Effector memory CD4-positive, alpha-beta T cell (primary cell): Measurements from ENCODE around the gene ATRNL1.
A peak's percentile ranks its signal among the peaks of the same experiment; 100 is the strongest.
"Not testable (repeated sequence)": the region's sequence is repeated elsewhere in the genome, so short reads cannot be mapped to it uniquely, and the experiment has no call there.

ENCODE experiments used
- DNase-seq, 3 donors: peaks; one replicate each; pipeline ENCODE4 v3.0.0-alpha.2; 2020
- H3K27ac ChIP-seq: 2 replicates; pipeline ENCODE4 v1.7.0; 2013; ENCODE audit warnings: mild to moderate bottlenecking, low read length, moderate library complexity; ENCODE audit not compliant: insufficient read depth, poor library complexity, severe bottlenecking
- H3K27me3 ChIP-seq: replicated peaks from 2 replicates; pipeline ENCODE4 v1.7.0; 2013; ENCODE audit warnings: mild to moderate bottlenecking, low read length; ENCODE audit not compliant: insufficient read depth, control insufficient read depth, poor library complexity, severe bottlenecking
- H3K36me3 ChIP-seq: 2 replicates; pipeline ENCODE4 v1.7.0; 2013; ENCODE audit warnings: mild to moderate bottlenecking, low read length, moderate library complexity; ENCODE audit not compliant: control insufficient read depth, insufficient read depth
- H3K4me1 ChIP-seq: 2 replicates; pipeline ENCODE4 v1.7.0; 2013; ENCODE audit warnings: low read length, mild to moderate bottlenecking; ENCODE audit not compliant: control insufficient read depth, insufficient read depth, poor library complexity, severe bottlenecking
- H3K4me3 ChIP-seq: 2 replicates; pipeline ENCODE4 v1.7.0; 2013; ENCODE audit warnings: low read length, low read depth, mild to moderate bottlenecking; ENCODE audit not compliant: insufficient read depth, poor library complexity, severe bottlenecking
- H3K9me3 ChIP-seq: 2 replicates; pipeline ENCODE4 v1.7.0; 2013; ENCODE audit warnings: mild to moderate bottlenecking, low read length, moderate library complexity; ENCODE audit not compliant: control insufficient read depth

The ATRNL1 gene

DNA sequence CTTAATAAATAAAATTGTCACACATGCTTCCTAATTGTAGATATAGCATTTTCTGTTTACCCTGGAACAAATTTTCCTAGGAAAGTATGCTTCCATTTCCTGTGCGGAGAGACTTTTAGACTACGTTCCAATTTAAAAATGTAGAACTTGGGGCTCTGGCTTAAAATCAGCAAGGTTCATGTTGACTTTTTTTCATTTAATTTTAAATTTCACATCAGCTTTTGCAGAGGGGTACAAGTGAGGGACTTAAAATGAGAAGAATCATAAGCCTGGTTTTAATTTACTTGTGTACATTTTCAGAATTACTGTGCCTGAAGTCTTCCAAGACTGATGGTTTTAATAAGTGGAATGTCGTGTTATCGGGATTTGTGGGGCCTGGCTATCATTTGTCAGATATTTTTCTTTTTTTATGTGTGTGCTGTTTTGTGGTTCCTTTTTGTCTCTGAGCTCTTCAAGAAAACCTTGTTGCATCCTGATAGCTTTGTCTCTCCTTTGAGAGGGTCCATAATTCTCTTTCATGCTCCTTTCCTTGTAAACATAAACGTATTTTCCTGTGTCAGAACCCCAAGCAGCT, 8.8 kb upstream of the ATRNL1 start:
- Histone ChIP-seq H3K9me3 (no peaks in the 10 kb centered on the region), H3K4me3 (no peak overlapping the region), H3K27ac (no peak overlapping the region), H3K4me1 (no peaks in the 10 kb centered on the region), H3K36me3 (no peaks in the 10 kb centered on the region), H3K27me3 (no peaks in the 10 kb centered on the region)
- DNase-seq = no peak

DNA sequence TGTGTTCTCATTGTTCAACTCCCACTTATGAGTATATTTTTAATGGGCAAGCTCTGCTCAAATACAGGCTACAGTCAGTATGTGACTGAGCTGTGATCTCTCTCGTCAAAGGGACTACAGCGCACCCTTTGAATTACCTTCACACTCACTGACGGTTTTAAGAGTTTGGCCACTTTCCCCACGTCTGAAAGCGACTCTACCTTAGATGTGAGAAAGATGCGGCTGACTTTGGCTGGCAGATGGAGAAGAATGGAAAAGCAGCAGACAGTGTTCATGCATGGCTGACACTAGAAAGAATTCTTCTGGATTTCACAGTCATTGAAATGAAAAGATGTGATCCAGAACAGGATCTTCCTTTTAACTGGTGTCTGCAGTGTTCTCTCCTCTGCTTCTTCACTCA, 2.0 kb upstream of the ATRNL1 start:
- no peaks in the 10 kb centered on the region for H3K36me3 ChIP-seq
- H3K27ac ChIP-seq = no peak overlapping the region
- H3K4me1 ChIP-seq = peaks cover 7% of the 10 kb centered on the region
- H3K4me3 ChIP-seq = no peak overlapping the region
- H3K27me3 ChIP-seq = peaks cover 22% of the 10 kb centered on the region
- DNase-seq = no peak
- no peaks in the 10 kb centered on the region for H3K9me3 ChIP-seq

- no peaks in the 10 kb centered on the region for H3K9me3 ChIP-seq
- no peak overlapping the region for H3K27ac ChIP-seq
- H3K27me3 ChIP-seq = peaks cover 22% of the 10 kb centered on the region
- no peak for DNase-seq
- no peaks in the 10 kb centered on the region for H3K36me3 ChIP-seq
- peaks cover 7% of the 10 kb centered on the region for H3K4me1 ChIP-seq
- H3K4me3 ChIP-seq = no peak overlapping the region
Observed at GRCh38 chr10:115092258-115092554, 959 bp upstream of the ATRNL1 start.

DNA sequence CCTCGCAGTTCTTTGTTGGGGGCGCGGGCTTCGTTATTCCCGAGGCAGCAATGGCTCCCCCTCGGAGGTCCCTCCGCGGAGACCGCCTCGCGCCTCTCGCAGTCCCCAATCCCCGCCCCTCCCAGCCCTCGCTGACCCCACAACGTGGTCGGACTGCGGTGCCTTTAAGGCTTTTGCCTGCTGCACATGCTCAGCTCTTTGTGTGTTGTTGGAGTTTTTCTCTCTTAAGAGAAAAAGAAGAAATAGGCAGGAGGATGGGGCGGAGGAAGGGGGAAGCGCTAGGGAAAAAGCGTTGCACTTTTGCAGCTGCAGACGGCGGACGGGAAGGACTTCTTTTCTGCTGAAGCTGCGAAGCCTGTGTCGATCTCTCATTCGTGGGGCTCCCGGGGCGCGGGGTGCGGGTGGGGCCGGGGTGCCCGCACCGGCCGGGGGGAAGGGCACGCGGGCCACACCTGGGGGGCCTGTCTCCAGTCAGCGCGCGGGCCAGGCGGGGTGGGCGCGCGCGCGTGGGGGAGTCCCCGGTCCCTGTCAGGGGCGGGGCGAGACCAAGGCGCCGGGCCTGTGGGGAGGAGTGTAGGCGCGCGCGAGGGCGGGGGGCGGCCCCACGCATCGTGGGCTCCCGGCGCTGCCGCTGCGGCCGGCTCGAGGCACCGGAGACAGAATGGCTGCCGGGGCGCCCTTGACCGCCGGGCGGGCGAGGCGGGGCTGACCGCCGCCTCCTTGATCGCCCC, 445 bp upstream of the ATRNL1 start:
- no peak for DNase-seq
- Histone ChIP-seq H3K36me3 (no peaks in the 10 kb centered on the region), H3K4me1 (peaks cover 7% of the 10 kb centered on the region), H3K27ac (no peak overlapping the region), H3K4me3 (peak overlapping the region; percentile 45), H3K9me3 (no peaks in the 10 kb centered on the region), H3K27me3 (peaks cover 22% of the 10 kb centered on the region)

DNA sequence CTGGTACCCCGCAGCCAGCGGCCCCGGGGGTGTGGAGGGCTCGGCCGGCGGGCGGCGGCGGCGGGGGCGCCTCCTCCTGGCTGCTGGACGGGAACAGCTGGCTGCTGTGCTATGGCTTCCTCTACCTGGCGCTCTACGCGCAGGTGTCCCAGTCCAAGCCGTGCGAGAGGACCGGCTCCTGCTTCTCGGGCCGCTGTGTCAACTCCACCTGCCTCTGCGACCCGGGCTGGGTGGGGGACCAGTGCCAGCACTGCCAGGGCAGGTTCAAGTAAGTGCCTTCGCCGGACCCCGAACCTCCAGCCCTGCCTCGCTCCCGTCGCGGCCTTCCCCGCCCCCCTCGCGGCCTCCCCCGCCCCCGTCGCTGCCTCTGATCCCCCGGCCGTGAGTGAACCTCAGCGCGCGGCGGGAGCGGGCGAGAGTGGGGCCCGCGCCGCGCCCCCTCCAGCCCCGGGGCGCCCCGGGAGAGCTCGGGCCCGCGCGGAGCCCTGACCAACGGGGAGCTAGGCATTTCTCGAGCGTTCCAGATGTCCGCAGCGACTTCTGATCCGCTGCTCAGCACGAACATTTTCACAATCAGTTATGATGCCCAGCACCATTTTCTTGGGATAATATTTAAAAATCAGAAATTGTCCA, 727 bp downstream of the ATRNL1 start:
- H3K27me3 ChIP-seq = peaks cover 22% of the 10 kb centered on the region
- H3K27ac ChIP-seq = no peak overlapping the region
- peak overlapping the region; percentile 45 for H3K4me3 ChIP-seq
- no peak for DNase-seq
- peaks cover 7% of the 10 kb centered on the region for H3K4me1 ChIP-seq
- H3K9me3 ChIP-seq = no peaks in the 10 kb centered on the region
- no peaks in the 10 kb centered on the region for H3K36me3 ChIP-seq

DNA sequence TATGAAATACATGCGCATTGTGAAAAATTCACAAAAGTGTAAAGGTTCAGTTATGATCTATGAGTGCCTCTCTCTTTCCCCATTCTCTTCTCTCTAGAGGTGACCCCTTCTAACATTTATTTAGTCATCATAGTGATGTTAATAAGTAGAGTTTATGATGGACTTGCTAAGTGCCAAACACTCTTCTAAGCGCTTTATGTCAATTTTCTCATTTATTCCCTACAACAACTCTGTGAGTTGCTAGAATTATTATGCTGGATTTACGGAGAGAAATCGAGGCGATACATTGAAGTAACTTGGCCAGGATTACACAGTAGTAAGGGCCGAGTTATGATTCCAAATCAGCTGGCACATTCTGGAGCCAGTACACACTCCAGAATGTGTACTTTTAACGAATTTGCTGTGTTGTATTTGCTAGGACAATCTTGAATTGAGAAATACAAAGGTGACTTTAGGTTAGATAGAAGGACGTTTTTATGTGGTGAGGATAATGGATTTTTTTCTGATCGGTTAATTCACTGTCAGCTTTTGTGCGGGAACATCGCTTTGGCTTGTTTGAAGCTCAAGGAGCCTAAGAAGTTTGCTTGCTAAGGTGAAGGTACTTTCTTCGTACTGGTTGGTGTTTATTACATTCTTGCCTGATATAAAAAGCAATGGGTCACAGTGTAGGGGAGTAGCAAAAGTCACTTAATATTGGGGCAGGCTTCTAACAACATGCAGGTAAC, 1.4 kb downstream of the ATRNL1 start:
- Histone ChIP-seq H3K27me3 (peaks cover 22% of the 10 kb centered on the region), H3K4me3 (no peak overlapping the region), H3K36me3 (no peaks in the 10 kb centered on the region), H3K27ac (no peak overlapping the region), H3K9me3 (no peaks in the 10 kb centered on the region), H3K4me1 (peaks cover 7% of the 10 kb centered on the region)
- no peak for DNase-seq

GRCh38 chr10:115095758-115096157, 2.6 kb downstream of the ATRNL1 start:
- H3K36me3 ChIP-seq = no peaks in the 10 kb centered on the region

GRCh38 chr10:115103700-115104099, 10.5 kb downstream of the ATRNL1 start:
- H3K27me3 ChIP-seq = no peaks in the 10 kb centered on the region
- H3K36me3 ChIP-seq = no peaks in the 10 kb centered on the region
- no peak overlapping the region for H3K4me3 ChIP-seq
- DNase-seq = no peak
- no peaks in the 10 kb centered on the region for H3K4me1 ChIP-seq
- no peaks in the 10 kb centered on the region for H3K9me3 ChIP-seq
- no peak overlapping the region for H3K27ac ChIP-seq

More at GRCh38 chr10:115095758-115096157, 2.6 kb downstream of the ATRNL1 start:
- H3K9me3 ChIP-seq = no peaks in the 10 kb centered on the region
- peaks cover 22% of the 10 kb centered on the region for H3K27me3 ChIP-seq
- DNase-seq = no peak
- no peak overlapping the region for H3K27ac ChIP-seq
- no peak overlapping the region for H3K4me3 ChIP-seq
- H3K4me1 ChIP-seq = peaks cover 7% of the 10 kb centered on the region

- not testable (repeated sequence) for H3K36me3 ChIP-seq, H3K27me3 ChIP-seq, H3K9me3 ChIP-seq, H3K27ac ChIP-seq, DNase-seq, H3K4me1 ChIP-seq, H3K4me3 ChIP-seq
Observed at GRCh38 chr10:115105411-115105810, 12.2 kb downstream of the ATRNL1 start.

DNA sequence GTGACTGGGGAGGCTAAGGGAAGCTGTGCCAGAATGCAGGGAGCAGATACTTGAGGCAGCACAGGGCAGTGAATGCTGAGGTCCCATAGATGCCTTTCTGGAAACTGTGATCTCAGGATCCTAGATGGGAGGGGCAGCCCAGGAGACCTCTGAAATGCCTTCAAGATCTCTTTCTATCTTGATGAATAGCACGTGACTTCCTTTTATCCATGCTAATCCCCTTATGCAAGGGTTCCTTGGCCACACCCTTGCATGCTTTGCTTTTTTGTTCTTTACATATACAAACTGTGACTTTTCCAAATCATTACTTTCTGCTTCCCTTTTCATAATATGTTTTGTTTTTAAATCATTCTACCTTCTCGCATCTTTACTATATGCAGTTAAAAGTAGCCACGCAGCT, 14.7 kb downstream of the ATRNL1 start:
- Histone ChIP-seq H3K4me1 (no peaks in the 10 kb centered on the region), H3K36me3 (no peaks in the 10 kb centered on the region), H3K9me3 (no peaks in the 10 kb centered on the region), H3K27me3 (no peaks in the 10 kb centered on the region), H3K27ac (no peak overlapping the region), H3K4me3 (no peak overlapping the region)
- DNase-seq = no peak
